Endothelial cell of umbilical vein (primary cell): ENCODE measurements around the gene DCAF11. TPM values are rescaled to one million over a fixed set of nuclear protein-coding genes. Genes with fewer than 3 reads are reported as not detected.

Experiments used
- BruUV-seq: library from RNA; stranded (reverse); fragments of 400-500 nt; replicated peaks from 2 replicates; lab custom pipeline; 2021; lab: Mats Ljungman, UMichigan
- CTCF ChIA-PET: fragments of 300-600, 350-600 bp; sonication (Branson Sonifier 250); formaldehyde crosslinking; loops from one replicate; lab custom pipeline; 2021; ENCODE audit warnings: antibody characterized with exemption, inconsistent platforms; lab: Charles Lee
- POLR2A ChIA-PET: fragments of 300-600, 350-600 bp; sonication (Branson Sonifier 250); formaldehyde crosslinking; loops from one replicate; lab custom pipeline; 2021; ENCODE audit warnings: antibody characterized with exemption, inconsistent platforms; lab: Charles Lee
- DNase-seq: peaks from one replicate; pipeline ENCODE4 v3.0.0-alpha.2; 2011; ENCODE audit warnings: low read depth, low spot score
- FAIRE-seq: peaks from 2 replicates; lab custom pipeline; 2011; peaks lifted over from hg19 to GRCh38; lab: Jason Lieb, UNC
- H2AFZ ChIP-seq: 2 replicates; pipeline ENCODE4 v1.6.0; 2012; ENCODE audit warnings: low read depth, low read length, control low read depth, inconsistent platforms
- H3K27ac ChIP-seq: 2 replicates; pipeline ENCODE4 v1.5.1; 2011; ENCODE audit warnings: low read depth, mild to moderate bottlenecking, control low read depth, low read length, moderate library complexity; ENCODE audit not compliant: insufficient read depth
- H3K27me3 ChIP-seq, 2 experiments: 2 replicates each; pipeline versions ENCODE4 v1.6.0 to v1.6.1; 2011; ENCODE audit warnings: low read length in 2 of 2, mixed read lengths in 1 of 2; ENCODE audit not compliant: control insufficient read depth in 2 of 2, insufficient read depth in 2 of 2
- H3K36me3 ChIP-seq, 2 experiments: 2 replicates in 1 of 2; 3 replicates in 1 of 2; pipeline ENCODE4 v1.5.1; 2011; ENCODE audit warnings: low read length in 2 of 2, mild to moderate bottlenecking in 1 of 2, moderate library complexity in 1 of 2; ENCODE audit not compliant: control insufficient read depth in 2 of 2, insufficient read depth in 2 of 2; ENCODE audit errors: extremely low read depth in 1 of 2
- H3K4me1 ChIP-seq: 3 replicates; pipeline ENCODE4 v1.5.1; 2011; ENCODE audit warnings: mild to moderate bottlenecking, low read length; ENCODE audit not compliant: control insufficient read depth, insufficient read depth; ENCODE audit errors: extremely low read depth
- H3K4me2 ChIP-seq: 2 replicates; pipeline ENCODE4 v1.6.1; 2011; ENCODE audit warnings: low read length, control low read depth, mixed read lengths; ENCODE audit not compliant: insufficient read depth
- H3K4me3 ChIP-seq, 3 experiments: fragments of 200-600 bp in 1 of 3; sonication (generic), shearing (Covaris generic) in 1 of 3; replicated peaks in 1 of 3; 2 replicates each; pipeline ENCODE4 v1.5.1; 2011 to 2016; ENCODE audit warnings: control low read depth in 3 of 3, low read length in 3 of 3, mild to moderate bottlenecking in 2 of 3, inconsistent platforms in 1 of 3, low read depth in 1 of 3, moderate library complexity in 1 of 3; ENCODE audit not compliant: insufficient read depth in 1 of 3
- H3K79me2 ChIP-seq: 2 replicates; pipeline ENCODE4 v1.6.0; 2012; ENCODE audit warnings: low read length, inconsistent platforms; ENCODE audit not compliant: control insufficient read depth, insufficient read depth
- H3K9ac ChIP-seq: replicated peaks from 2 replicates; pipeline ENCODE3; 2011; ENCODE audit warnings: low read length, control low read depth; ENCODE audit not compliant: insufficient read depth; ENCODE audit errors: extremely low read depth
- H3K9me1 ChIP-seq: replicated peaks from 3 replicates; pipeline ENCODE4 v1.6.0; 2011; ENCODE audit warnings: mild to moderate bottlenecking, low read length; ENCODE audit not compliant: control insufficient read depth, insufficient read depth; ENCODE audit errors: extremely low read depth
- H3K9me3 ChIP-seq: replicated peaks from 2 replicates; pipeline ENCODE4 v1.5.1; 2012; ENCODE audit warnings: low read length, inconsistent platforms; ENCODE audit not compliant: control insufficient read depth, insufficient read depth
- H4K20me1 ChIP-seq: replicated peaks from 2 replicates; pipeline ENCODE3; 2011; ENCODE audit warnings: mild to moderate bottlenecking, low read length; ENCODE audit not compliant: control insufficient read depth, insufficient read depth; ENCODE audit errors: extremely low read depth
- CTCF ChIP-seq, 2 donors: IDR thresholded peaks; 1 replicate in 1 of 2; 2 replicates in 1 of 2; pipeline ENCODE4 v1.5.1; 2011; ENCODE audit warnings: low read length in 2 of 2, mild to moderate bottlenecking in 2 of 2, moderate library complexity in 2 of 2, control low read depth in 1 of 2, inconsistent platforms in 1 of 2, low read depth in 1 of 2; ENCODE audit not compliant: insufficient read depth in 1 of 2; ENCODE audit errors: extremely low read depth in 1 of 2
- EZH2 ChIP-seq: IDR thresholded peaks from 2 replicates; pipeline ENCODE4 v1.6.1; 2012; ENCODE audit warnings: borderline replicate concordance, low read depth, mild to moderate bottlenecking, moderate library complexity, low read length, inconsistent platforms; ENCODE audit not compliant: severe bottlenecking
- POLR2AphosphoS5 ChIP-seq: IDR thresholded peaks from 2 replicates; pipeline ENCODE4 v1.6.1; 2012; ENCODE audit warnings: low read depth, mild to moderate bottlenecking, control low read depth, low read length, moderate library complexity; ENCODE audit not compliant: insufficient read depth
- dilution Hi-C: fragments of 300-500 bp; cut with MboI; formaldehyde crosslinking; loops from one replicate; pipeline ENCODE4 v1.15.0; 2019; ENCODE audit warnings: low sequenced_read_pairs; ENCODE audit not compliant: extremely low pct_ligation_motif_present
- intact Hi-C: fragments of 100-400 bp; cut with micrococcal nuclease; formaldehyde crosslinking; loops from one replicate; pipeline ENCODE4 v1.10.0; 2022
- polyA plus RNA-seq, 4 experiments: library from polyadenylated mRNA; depleted of rRNA in 3 of 4; stranded (reverse) in 3 of 4; unstranded in 1 of 4; fragments of >200 nt; gene quantifications; 2 replicates each; pipeline versions ENCODE4 v1.2.1 to v1.2.3, GENCODE V29; 2011 to 2012; ENCODE audit warnings: missing spikeins in 1 of 4
- total RNA-seq: library from RNA; stranded (reverse); gene quantifications from 2 replicates; pipeline ENCODE4 v1.2.3, GENCODE V29; 2021

The DCAF11 gene
- total and polyA plus RNA-seq, 2 donors (not counting 3 experiments of a cell fraction or from before 2014, with no cell fraction given): 37.3 to 38.5 TPM

DNA sequence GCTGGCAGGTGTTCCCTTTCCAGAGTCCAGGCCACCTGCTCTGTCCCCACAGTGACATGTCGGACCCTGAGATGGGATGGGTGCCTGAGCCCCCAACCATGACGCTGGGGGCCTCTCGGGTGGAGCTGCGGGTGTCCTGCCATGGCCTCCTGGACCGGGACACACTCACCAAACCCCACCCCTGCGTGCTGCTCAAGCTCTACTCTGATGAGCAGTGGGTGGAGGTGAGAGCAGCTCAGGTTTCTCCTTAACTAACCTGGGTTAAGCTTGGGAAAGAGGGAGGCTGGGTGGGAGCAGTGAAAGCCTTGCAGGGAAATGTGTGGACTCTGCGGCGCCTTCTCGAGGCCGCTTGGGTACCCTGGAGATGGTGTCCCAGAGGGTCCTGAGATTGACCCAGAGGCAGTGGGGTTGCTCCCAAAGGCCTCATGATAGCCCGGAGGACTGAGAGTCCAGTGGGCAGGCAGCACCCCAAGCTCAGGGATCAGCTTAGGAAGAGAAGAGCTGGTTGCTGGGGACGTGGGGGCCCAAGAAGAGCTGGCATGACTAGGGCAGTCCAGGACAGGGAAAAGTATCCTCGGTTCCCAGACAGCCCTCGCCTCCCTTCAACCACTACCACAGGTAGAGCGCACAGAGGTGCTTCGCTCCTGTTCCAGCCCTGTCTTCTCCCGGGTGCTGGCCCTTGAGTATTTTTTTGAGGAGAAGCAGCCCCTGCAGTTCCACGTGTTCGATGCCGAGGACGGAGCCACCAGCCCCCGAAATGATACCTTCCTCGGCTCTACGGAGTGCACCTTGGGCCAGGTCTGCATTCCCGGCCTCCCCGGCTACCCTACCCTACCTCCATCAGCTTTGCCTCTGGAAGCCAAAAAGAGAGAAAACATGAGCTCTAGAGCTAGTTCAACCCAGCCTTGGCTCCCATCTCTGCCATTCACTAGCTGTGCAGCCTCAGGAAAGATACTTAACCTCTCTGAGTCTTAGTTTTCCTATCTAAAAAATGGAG is 41.4 kb upstream of the DCAF11 start:
- Histone ChIP-seq H3K27ac (no peak overlapping the region), H3K9me3 (no peaks in the 10 kb centered on the region), H4K20me1 (no peaks in the 10 kb centered on the region), H3K4me2 (no peak overlapping the region), H2AFZ (no peak overlapping the region), H3K9ac (no peak overlapping the region), H3K79me2 (no peaks in the 10 kb centered on the region), H3K36me3 (no peaks in the 10 kb centered on the region), H3K27me3 (no peaks in the 10 kb centered on the region), H3K9me1 (no peaks in the 10 kb centered on the region), H3K4me1 (no peaks in the 10 kb centered on the region), H3K4me3 (no peak overlapping the region)
- TF ChIP-seq EZH2: no peak
- no peak for TF ChIP-seq POLR2AphosphoS5
- TF ChIP-seq CTCF (IDR thresholded peaks at IDR 0.05; ENCODE audit: extremely low read depth in 1 of 2, insufficient read depth in 1 of 2, low read depth in 1 of 2, low read length in 2 of 2): no peak
- intact Hi-C loops: no loop called here
- no TSS peak for BruUV-seq
- dilution Hi-C loops: no loop called here
- DNase-seq (no peak), FAIRE-seq (no peak)
- CTCF ChIA-PET: interaction anchor here (1.1 to 1.6 kb wide), 4 partner anchors 15 to 36 kb away, joined by 3 to 5 read pairs (median 4); no protein-coding TSS in a partner anchor
- POLR2A ChIA-PET: no interaction called here
